Ishikawa (cell line): Measurements from ENCODE around the gene PRKN.

Experiments
- CREB1 ChIP-seq: IDR thresholded peaks from 2 replicates; pipeline ENCODE4 v1.6.1; 2012; ENCODE audit warnings: low read depth
- EGR1 ChIP-seq: IDR thresholded peaks from 2 replicates; pipeline ENCODE4 v1.6.1; 2012
- EP300 ChIP-seq: IDR thresholded peaks from 2 replicates; pipeline ENCODE4 v1.6.1; 2012; ENCODE audit warnings: borderline replicate concordance
- FOXM1 ChIP-seq: IDR thresholded peaks from 2 replicates; pipeline ENCODE4 v1.6.1; 2012; ENCODE audit warnings: low read depth, borderline replicate concordance
- NFIC ChIP-seq: IDR thresholded peaks from 2 replicates; pipeline ENCODE4 v1.6.1; 2012
- RAD21 ChIP-seq: IDR thresholded peaks from 2 replicates; pipeline ENCODE4 v1.6.1; 2012; ENCODE audit warnings: low read depth
- TAF1 ChIP-seq: IDR thresholded peaks from 2 replicates; pipeline ENCODE4 v1.6.1; 2012; ENCODE audit warnings: low read depth, mild to moderate bottlenecking
- TCF12 ChIP-seq: IDR thresholded peaks from 2 replicates; pipeline ENCODE4 v1.6.1; 2012; ENCODE audit warnings: low read depth
- TEAD4 ChIP-seq: IDR thresholded peaks from 2 replicates; pipeline ENCODE4 v1.6.1; 2012

GRCh38 chr6:161745594-161746141, 981.9 kb downstream of the PRKN start:
- TF ChIP-seq TAF1 (no peak), RAD21 (no peak), CREB1 (no peak), TEAD4 (no peak), FOXM1 (no peak), TCF12 (no peak), EP300 (no peak), NFIC (no peak), EGR1 (no peak)
